22Rv1 (cell line): ENCODE results near the gene MAP4.

ENCODE experiments used
- ZFX ChIP-seq: fragments of 450-650 bp; IDR thresholded peaks from 2 replicates; pipeline ENCODE4 v1.6.1; 2017; ENCODE audit warnings: antibody characterized with exemption, borderline replicate concordance
- TF ChIP-seq, protein P1 (sequence below): fragments of 450-650 bp; IDR thresholded peaks from 2 replicates; pipeline ENCODE4 v1.5.1; 2017; ENCODE audit warnings: mild to moderate bottlenecking

DNA sequence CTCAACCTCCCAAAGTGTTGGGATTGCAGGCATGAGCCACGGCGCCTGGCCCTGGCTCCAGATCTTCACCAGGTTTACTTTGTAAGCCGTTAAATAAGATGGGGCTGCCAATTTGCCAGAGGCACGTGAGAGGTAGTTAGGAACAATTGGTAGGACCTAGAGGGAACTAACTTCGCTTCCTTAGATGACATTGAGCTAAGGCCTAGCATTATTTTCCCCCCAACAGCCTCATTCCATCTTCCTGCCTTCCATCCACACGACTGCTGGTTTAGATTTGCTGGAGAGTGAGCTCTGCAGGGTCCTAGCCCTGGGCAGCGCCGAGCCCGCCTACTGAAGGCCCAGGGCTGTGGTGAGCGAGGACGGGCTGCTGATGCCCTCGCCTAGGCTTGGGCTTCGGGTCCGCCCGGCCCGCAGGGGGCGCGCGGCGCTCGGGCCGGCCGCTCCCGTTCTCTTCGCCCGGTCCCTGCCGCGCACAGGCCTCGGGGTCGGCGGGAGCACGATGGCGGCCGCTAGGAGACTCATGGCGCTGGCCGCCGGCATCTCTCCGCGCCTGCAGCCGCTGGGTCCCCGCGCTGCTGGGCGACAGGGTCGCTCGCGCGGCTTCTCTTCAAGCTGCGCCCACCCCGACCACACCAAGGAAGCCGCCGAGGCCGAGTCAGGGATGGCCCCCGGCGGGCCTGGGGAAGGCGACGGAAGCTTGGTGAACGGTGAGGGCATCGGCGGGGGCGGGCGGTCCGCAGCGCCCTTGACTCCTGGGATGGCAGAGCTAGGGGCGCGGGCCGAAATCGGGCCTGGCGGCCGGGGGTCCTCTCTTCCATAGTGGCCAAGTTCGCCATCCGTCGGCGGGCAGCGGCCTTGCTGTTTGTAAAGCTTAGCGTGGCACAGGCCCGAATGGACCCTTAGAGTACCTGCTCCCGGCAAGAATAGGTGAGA lies 191.4 kb downstream of the MAP4 start:
- TF ChIP-seq, protein P1, sequence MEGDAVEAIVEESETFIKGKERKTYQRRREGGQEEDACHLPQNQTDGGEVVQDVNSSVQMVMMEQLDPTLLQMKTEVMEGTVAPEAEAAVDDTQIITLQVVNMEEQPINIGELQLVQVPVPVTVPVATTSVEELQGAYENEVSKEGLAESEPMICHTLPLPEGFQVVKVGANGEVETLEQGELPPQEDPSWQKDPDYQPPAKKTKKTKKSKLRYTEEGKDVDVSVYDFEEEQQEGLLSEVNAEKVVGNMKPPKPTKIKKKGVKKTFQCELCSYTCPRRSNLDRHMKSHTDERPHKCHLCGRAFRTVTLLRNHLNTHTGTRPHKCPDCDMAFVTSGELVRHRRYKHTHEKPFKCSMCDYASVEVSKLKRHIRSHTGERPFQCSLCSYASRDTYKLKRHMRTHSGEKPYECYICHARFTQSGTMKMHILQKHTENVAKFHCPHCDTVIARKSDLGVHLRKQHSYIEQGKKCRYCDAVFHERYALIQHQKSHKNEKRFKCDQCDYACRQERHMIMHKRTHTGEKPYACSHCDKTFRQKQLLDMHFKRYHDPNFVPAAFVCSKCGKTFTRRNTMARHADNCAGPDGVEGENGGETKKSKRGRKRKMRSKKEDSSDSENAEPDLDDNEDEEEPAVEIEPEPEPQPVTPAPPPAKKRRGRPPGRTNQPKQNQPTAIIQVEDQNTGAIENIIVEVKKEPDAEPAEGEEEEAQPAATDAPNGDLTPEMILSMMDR = peak; percentile 98
- TF ChIP-seq ZFX = 0 out of 2 replicates have a peak, but pooled peaks have one; percentile 58
